ENCODE results near the gene MAP7. TPM values are rescaled to one million over a fixed set of nuclear protein-coding genes. Genes with fewer than 3 reads are reported as not detected.

Gene MAP7
- total RNA-seq, 2 donors from 2014 or later: 5.1 to 6.9 TPM

DNA sequence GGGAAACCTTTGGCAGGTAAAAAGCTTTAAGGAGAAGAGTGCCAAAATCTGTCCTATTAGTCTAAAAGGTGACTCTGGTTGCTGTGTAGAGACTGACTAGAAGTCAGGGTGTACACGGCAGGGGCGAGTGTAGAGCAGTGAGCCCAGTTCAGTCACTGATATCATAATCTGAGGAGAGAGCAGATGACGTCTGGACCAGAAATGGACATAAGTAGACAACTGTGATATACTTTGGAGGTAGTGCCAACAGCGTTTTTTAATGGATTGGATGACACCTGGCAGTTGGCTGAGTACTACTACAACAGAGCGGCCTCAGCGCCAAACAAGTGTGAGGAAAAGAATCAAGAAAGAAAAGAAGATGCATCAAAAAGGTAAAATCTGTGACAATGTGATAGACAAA, 76.0 kb downstream of the MAP7 start:
- Histone ChIP-seq H3K27ac (no peak overlapping the region), H3K4me3 (no peak overlapping the region), H3K9me3 (no peaks in the 10 kb centered on the region), H3K27me3 (replicated peaks; ENCODE audit: insufficient read depth) (no peaks in the 10 kb centered on the region), H3K4me1 (ENCODE audit: control insufficient read depth in 1 of 2, low read depth in 2 of 2) (no peaks in the 10 kb centered on the region), H3K36me3 (no peaks in the 10 kb centered on the region)
- TF ChIP-seq, protein P1, sequence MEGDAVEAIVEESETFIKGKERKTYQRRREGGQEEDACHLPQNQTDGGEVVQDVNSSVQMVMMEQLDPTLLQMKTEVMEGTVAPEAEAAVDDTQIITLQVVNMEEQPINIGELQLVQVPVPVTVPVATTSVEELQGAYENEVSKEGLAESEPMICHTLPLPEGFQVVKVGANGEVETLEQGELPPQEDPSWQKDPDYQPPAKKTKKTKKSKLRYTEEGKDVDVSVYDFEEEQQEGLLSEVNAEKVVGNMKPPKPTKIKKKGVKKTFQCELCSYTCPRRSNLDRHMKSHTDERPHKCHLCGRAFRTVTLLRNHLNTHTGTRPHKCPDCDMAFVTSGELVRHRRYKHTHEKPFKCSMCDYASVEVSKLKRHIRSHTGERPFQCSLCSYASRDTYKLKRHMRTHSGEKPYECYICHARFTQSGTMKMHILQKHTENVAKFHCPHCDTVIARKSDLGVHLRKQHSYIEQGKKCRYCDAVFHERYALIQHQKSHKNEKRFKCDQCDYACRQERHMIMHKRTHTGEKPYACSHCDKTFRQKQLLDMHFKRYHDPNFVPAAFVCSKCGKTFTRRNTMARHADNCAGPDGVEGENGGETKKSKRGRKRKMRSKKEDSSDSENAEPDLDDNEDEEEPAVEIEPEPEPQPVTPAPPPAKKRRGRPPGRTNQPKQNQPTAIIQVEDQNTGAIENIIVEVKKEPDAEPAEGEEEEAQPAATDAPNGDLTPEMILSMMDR (IDR thresholded peaks at IDR 0.05): no peak
- DNase-seq (ENCODE audit: low spot score): no peak
- ATAC-seq (ENCODE audit: insufficient number of reproducible peaks, low FRiP score, low read depth): no peak

DNA sequence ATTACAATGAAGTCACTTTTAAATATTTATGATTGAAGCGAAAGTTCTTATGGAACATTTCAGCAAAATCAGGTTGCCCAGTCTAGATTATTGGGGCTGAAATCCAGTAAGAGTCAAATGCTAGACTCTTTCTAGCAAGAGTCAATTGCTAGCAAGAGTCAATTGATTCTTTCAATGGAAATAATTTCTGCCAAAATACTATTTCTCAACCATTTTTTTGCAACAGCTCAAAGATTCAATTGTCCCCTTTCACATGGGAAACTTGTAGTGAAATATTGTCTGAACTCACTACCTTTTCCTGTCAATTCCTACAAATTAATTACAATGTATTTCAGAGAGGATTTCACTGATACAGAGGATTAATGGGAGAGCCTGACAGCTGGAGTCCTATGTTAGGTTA, 78.3 kb downstream of the MAP7 start:
- no peaks in the 10 kb centered on the region for H3K27me3 ChIP-seq (replicated peaks; ENCODE audit: insufficient read depth)
- H3K9me3 ChIP-seq: no peaks in the 10 kb centered on the region
- DNase-seq (ENCODE audit: low spot score) (no peak), ATAC-seq (ENCODE audit: insufficient number of reproducible peaks, low FRiP score, low read depth) (no peak)
- H3K27ac ChIP-seq: no peak overlapping the region
- H3K36me3 ChIP-seq: no peaks in the 10 kb centered on the region
- no peaks in the 10 kb centered on the region for H3K4me1 ChIP-seq (ENCODE audit: control insufficient read depth in 1 of 2, low read depth in 2 of 2)
- TF ChIP-seq, protein P1 (IDR thresholded peaks at IDR 0.05): no peak
- no peak overlapping the region for H3K4me3 ChIP-seq

DNA sequence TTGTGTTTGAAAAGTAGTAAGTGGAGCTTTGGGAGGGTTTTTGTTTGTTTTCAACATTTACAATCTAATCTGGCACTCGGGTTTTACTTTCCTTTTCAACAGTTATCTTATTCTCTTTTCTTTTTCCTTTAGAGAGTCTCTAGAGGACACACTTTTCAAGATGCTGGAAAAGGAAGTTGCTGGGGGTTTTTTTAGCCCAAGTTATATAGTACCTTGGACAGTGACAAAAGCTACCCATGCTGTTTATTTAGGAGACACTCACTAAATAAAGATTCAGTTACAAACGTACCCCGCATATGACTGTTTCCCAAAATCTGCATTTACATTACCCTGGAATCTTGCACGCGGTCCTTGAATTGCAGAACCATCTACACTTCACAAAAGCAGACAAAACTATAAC, 78.8 kb downstream of the MAP7 start:
- Histone ChIP-seq H3K4me3 (no peak overlapping the region), H3K27me3 (replicated peaks; ENCODE audit: insufficient read depth) (no peaks in the 10 kb centered on the region), H3K27ac (no peak overlapping the region), H3K4me1 (ENCODE audit: control insufficient read depth in 1 of 2, low read depth in 2 of 2) (no peaks in the 10 kb centered on the region), H3K9me3 (no peaks in the 10 kb centered on the region), H3K36me3 (no peaks in the 10 kb centered on the region)
- TF ChIP-seq, protein P1 (IDR thresholded peaks at IDR 0.05): no peak
- DNase-seq (ENCODE audit: low spot score) (no peak), ATAC-seq (ENCODE audit: insufficient number of reproducible peaks, low FRiP score, low read depth) (no peak)

GRCh38 chr6:136470044-136470443, 80.2 kb downstream of the MAP7 start:
- no peaks in the 10 kb centered on the region for H3K9me3 ChIP-seq
- no peak overlapping the region for H3K27ac ChIP-seq
- H3K4me3 ChIP-seq: no peak overlapping the region
- no peaks in the 10 kb centered on the region for H3K27me3 ChIP-seq (replicated peaks; ENCODE audit: insufficient read depth)
- ATAC-seq (ENCODE audit: insufficient number of reproducible peaks, low FRiP score, low read depth) (no peak), DNase-seq (ENCODE audit: low spot score) (no peak)
- no peaks in the 10 kb centered on the region for H3K4me1 ChIP-seq (ENCODE audit: control insufficient read depth in 1 of 2, low read depth in 2 of 2)
- TF ChIP-seq, protein P1 (IDR thresholded peaks at IDR 0.05): no peak
- no peaks in the 10 kb centered on the region for H3K36me3 ChIP-seq

DNA sequence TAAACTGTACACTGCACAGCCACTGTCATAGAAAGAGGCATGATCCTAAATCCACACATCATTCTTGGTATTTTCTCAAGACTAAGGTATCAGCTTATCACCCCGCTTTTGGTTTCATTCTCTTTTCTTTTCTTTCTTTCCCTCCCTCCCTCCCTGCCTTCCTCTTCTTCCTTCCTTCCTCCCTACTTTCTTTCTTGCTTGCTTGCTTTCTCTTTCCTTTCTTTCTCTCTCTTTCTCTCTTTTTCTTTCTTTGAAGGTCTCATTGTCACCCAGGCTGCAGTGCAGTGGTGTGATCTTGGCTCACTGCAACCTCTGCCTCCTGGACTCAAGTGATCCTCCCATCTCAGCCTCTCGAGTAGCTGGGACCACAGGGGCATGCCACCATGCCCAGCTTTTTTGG, 81.1 kb downstream of the MAP7 start:
- no peak for ATAC-seq (ENCODE audit: insufficient number of reproducible peaks, low FRiP score, low read depth)
- TF ChIP-seq, protein P1 (IDR thresholded peaks at IDR 0.05): no peak
- no peak overlapping the region for H3K27ac ChIP-seq

More for the DNA sequence above, 81.1 kb downstream of the MAP7 start:
- Histone ChIP-seq H3K4me3 (no peak overlapping the region), H3K36me3 (no peaks in the 10 kb centered on the region), H3K4me1 (ENCODE audit: control insufficient read depth in 1 of 2, low read depth in 2 of 2) (no peaks in the 10 kb centered on the region), H3K9me3 (no peaks in the 10 kb centered on the region), H3K27me3 (replicated peaks; ENCODE audit: insufficient read depth) (no peaks in the 10 kb centered on the region)
- no peak for DNase-seq (ENCODE audit: low spot score)

All from thoracic aorta (tissue), 2 donors.